Gastroesophageal sphincter (tissue), 4 donors: Measurements from ENCODE around the gene CCT7. TPM values are rescaled to one million over a fixed set of nuclear protein-coding genes. Genes with fewer than 3 reads are reported as not detected.

Experiments used
- ATAC-seq: fragments of 150-250 bp; one replicate; pipeline ENCODE4 v1.9.1; 2016; ENCODE audit warnings: mild to moderate bottlenecking, moderate library complexity
- H3K27ac ChIP-seq, 4 donors: fragments of 200-600 bp; sonication (generic) in 3 of 4; 1 replicate in 3 of 4; 2 replicates in 1 of 4; pipeline ENCODE4 v1.5.1; 2016 to 2019
- H3K27me3 ChIP-seq: fragments of 200-600 bp; sonication (generic); one replicate; pipeline ENCODE4 v1.5.1; 2019
- H3K36me3 ChIP-seq, 2 donors: fragments of 200-600 bp; sonication (generic); one replicate each; pipeline ENCODE4 v1.5.1; 2019; ENCODE audit warnings: control low read depth in 1 of 2
- H3K4me1 ChIP-seq, 3 donors: fragments of 200-600 bp; sonication (generic); 1 replicate in 2 of 3; 2 replicates in 1 of 3; pipeline ENCODE4 v1.5.1; 2016 to 2019; ENCODE audit warnings: control low read depth in 2 of 3
- H3K4me3 ChIP-seq, 2 donors: fragments of 200-600 bp; sonication (generic); one replicate each; pipeline ENCODE4 v1.5.1; 2019; ENCODE audit warnings: mild to moderate bottlenecking in 1 of 2, moderate library complexity in 1 of 2
- H3K9me3 ChIP-seq, 3 donors: fragments of 200-600 bp; sonication (generic); one replicate each; pipeline ENCODE4 v1.5.1; 2017 to 2019; ENCODE audit warnings: control low read depth in 2 of 3
- EP300 ChIP-seq: sonication (generic); formaldehyde crosslinking; IDR thresholded peaks from one replicate; pipeline ENCODE4 v1.6.1; 2017; ENCODE audit warnings: antibody characterized with exemption, mild to moderate bottlenecking
- POLR2A ChIP-seq, 2 donors: fragments of 450-650 bp; IDR thresholded peaks; one replicate each; pipeline ENCODE4 v1.6.1; 2017; ENCODE audit warnings: antibody characterized with exemption in 2 of 2, mild to moderate bottlenecking in 2 of 2, moderate library complexity in 1 of 2
- POLR2AphosphoS5 ChIP-seq: sonication (generic); formaldehyde crosslinking; IDR thresholded peaks from one replicate; pipeline ENCODE4 v1.6.1; 2017; ENCODE audit warnings: antibody characterized with exemption
- WGBS, 2 donors: methylation state at CpG; one replicate each; pipeline ENCODE4 v1.1.5; 2018; ENCODE audit warnings: low coverage in 1 of 2; 5-methylcytosine and 5-hydroxymethylcytosine counted together
- small RNA-seq, 4 donors: library from RNA; depleted of rRNA; stranded (forward); fragments of <200 nt; gene quantifications; one replicate each; pipeline ENCODE3, GENCODE V24; 2016
- total RNA-seq, 4 donors: library from RNA; depleted of rRNA; stranded (reverse); fragments of >200 nt; gene quantifications; one replicate each; pipeline ENCODE4 v1.1.0, GENCODE V29; 2016
- TF ChIP-seq, protein P1 (sequence below), 4 experiments: fragments of 200-600 bp in 2 of 4; fragments of 450-650 bp in 2 of 4; sonication (generic) in 1 of 4; IDR thresholded peaks; one replicate each; pipeline ENCODE4 v1.5.1; 2017 to 2019; ENCODE audit warnings: antibody characterized with exemption in 4 of 4, mild to moderate bottlenecking in 2 of 4, moderate library complexity in 2 of 4

The CCT7 gene
- total RNA-seq, 4 donors from 2014 or later, result 221 to 258 (median 240) TPM

DNA sequence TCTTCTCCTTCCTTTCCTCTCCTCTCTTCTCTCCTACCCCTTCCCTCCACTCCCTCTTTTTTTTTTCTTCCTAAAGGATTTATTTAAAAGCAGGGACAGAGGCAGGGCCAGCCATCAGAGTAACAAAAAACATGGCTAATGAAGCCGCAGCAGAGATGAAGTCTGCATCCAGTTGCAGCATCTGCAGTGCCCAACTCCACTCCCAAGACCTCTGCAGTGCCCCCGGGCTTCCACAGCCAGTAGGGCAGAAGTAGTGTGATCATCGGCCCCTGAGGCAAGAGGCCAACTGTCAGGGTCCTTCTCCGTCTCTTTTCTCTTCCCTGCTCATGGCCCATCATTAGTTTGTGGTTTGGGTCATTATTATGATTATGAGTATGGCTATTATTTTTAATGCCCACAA lies 63.5 kb downstream of the CCT7 start:
- ATAC-seq, result no peak

DNA sequence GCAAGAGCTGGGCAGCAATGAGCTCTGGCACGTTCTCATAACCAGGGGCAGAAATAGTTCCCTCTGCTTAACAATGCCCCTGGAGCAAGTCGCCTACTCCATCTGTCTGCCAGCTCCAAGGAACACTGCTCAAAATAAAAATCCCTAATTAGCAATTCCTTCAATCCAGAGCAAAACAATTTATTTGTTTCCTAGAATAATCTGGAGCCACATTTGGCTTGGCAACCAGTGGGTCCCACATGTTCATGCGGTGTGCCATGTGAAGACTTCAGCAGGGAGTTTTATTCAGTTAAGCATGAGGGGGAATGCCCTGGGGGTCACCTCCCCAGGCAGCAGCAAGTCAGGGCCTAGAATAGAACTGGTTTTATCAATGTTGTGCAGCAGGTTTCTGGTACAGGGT lies 66.8 kb downstream of the CCT7 start:
- Histone ChIP-seq H3K27me3 (peaks cover 53% of the 10 kb centered on the region), H3K27ac (no peak overlapping the region), H3K9me3 (no peaks in the 10 kb centered on the region), H3K4me1 (no peaks in the 10 kb centered on the region), H3K4me3 (no peak overlapping the region), H3K36me3 (no peaks in the 10 kb centered on the region)
- no peak for TF ChIP-seq POLR2AphosphoS5
- no peak for TF ChIP-seq POLR2A (IDR thresholded peaks at IDR 0.05)
- TF ChIP-seq, protein P1, sequence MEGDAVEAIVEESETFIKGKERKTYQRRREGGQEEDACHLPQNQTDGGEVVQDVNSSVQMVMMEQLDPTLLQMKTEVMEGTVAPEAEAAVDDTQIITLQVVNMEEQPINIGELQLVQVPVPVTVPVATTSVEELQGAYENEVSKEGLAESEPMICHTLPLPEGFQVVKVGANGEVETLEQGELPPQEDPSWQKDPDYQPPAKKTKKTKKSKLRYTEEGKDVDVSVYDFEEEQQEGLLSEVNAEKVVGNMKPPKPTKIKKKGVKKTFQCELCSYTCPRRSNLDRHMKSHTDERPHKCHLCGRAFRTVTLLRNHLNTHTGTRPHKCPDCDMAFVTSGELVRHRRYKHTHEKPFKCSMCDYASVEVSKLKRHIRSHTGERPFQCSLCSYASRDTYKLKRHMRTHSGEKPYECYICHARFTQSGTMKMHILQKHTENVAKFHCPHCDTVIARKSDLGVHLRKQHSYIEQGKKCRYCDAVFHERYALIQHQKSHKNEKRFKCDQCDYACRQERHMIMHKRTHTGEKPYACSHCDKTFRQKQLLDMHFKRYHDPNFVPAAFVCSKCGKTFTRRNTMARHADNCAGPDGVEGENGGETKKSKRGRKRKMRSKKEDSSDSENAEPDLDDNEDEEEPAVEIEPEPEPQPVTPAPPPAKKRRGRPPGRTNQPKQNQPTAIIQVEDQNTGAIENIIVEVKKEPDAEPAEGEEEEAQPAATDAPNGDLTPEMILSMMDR (IDR thresholded peaks at IDR 0.05), result no peak
- TF ChIP-seq EP300, result no peak
- no peak for ATAC-seq
- WGBS, 2 donors, result 60 to 69% methylated on average over 2 to 3 of the region's 3 CpGs

More for the DNA sequence above, 63.5 kb downstream of the CCT7 start:
- TF ChIP-seq, protein P1 (IDR thresholded peaks at IDR 0.05), result no peak
- no peak for TF ChIP-seq POLR2A (IDR thresholded peaks at IDR 0.05)
- no peak for TF ChIP-seq POLR2AphosphoS5
- no peak for TF ChIP-seq EP300
- 44 to 53% methylated on average over 3 to 4 of the region's 4 CpGs for WGBS, 2 donors
- Histone ChIP-seq H3K36me3 (no peaks in the 10 kb centered on the region), H3K27me3 (peaks cover 82% of the 10 kb centered on the region), H3K9me3 (no peaks in the 10 kb centered on the region), H3K27ac (no peak overlapping the region), H3K4me3 (no peak overlapping the region), H3K4me1 (peaks cover 0 to 14% (median 6%) of the 10 kb centered on the region in 3 donors)

DNA sequence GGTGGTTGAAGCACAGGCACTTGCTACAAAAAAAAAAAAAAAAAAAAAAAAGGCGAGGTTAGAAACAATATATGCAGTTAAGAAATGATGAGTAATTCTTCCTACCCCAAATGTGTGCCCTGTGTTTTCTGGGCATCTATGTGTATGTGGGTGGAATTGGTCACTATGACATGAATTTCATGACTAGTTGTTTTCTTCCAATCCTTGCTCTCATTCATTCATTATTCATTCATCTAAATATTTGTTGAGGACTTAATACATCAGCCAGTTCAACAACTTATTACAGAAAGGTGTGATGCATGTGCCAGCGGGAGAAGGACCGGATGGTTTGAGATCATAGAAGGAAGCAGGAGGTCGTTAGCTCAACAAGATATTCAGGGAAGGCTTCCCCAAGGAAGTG lies 67.5 kb downstream of the CCT7 start:
- H3K36me3 ChIP-seq, result no peaks in the 10 kb centered on the region
- no peak overlapping the region for H3K4me3 ChIP-seq
- H3K4me1 ChIP-seq, result no peaks in the 10 kb centered on the region
- H3K9me3 ChIP-seq, result no peaks in the 10 kb centered on the region
- H3K27ac ChIP-seq, result no peak overlapping the region
- ATAC-seq, result no peak
- TF ChIP-seq POLR2A (IDR thresholded peaks at IDR 0.05) (no peak), POLR2AphosphoS5 (no peak), EP300 (no peak)
- TF ChIP-seq, protein P1 (IDR thresholded peaks at IDR 0.05), result no peak
- 57 to 76% methylated on average over 4 of the region's 4 CpGs for WGBS, 2 donors
- H3K27me3 ChIP-seq, result peaks cover 46% of the 10 kb centered on the region

Small RNA genes lying within 50 kb of the gene (small RNA-seq; reads per million reads assigned to genes)
- gene RNU6-111P, result 0 reads per million in 4 donors

Other genes starting within 250 kb of the CCT7 start
- 10 to 100 TPM in 1 of 4 donors, 1 to 10 TPM in 3; 5.7 to 11.8 (median 6.7) TPM for gene SFXN5, start 162.6 kb upstream of the CCT7 start, total RNA-seq
- gene RAB11FIP5, start 121.4 kb upstream of the CCT7 start, total RNA-seq, result 10 to 100 TPM; 25.4 to 49.5 (median 29.4) TPM
- gene NOTO, start 31.7 kb upstream of the CCT7 start, total RNA-seq, result not detected
- gene SMYD5, start 20.1 kb upstream of the CCT7 start, total RNA-seq, result 10 to 100 TPM; 10.6 to 21.0 (median 15.5) TPM
- 10 to 100 TPM; 21.7 to 37.5 (median 30.2) TPM for gene PRADC1, start 1.1 kb upstream of the CCT7 start, total RNA-seq
- gene FBXO41, start 50.2 kb downstream of the CCT7 start, total RNA-seq, result 1 to 10 TPM; 2.2 to 5.4 (median 4.0) TPM
- gene EGR4, start 59.2 kb downstream of the CCT7 start, total RNA-seq, result not detected
- 10 to 100 TPM; 26.4 to 54.3 (median 36.5) TPM for gene ALMS1, start 151.5 kb downstream of the CCT7 start, total RNA-seq